HEK293T (cell line): ENCODE results near the gene CKLF.

Source experiments
- ARNT ChIP-seq: fragments of 450-650 bp; IDR thresholded peaks from 2 replicates; pipeline ENCODE4 v1.6.1; 2017; ENCODE audit warnings: mild to moderate bottlenecking
- BHLHE40 ChIP-seq: fragments of 450-650 bp; IDR thresholded peaks from 2 replicates; pipeline ENCODE4 v1.6.1; 2016; ENCODE audit warnings: mild to moderate bottlenecking, moderate library complexity, borderline replicate concordance
- CTBP1 ChIP-seq: fragments of 450-650 bp; IDR thresholded peaks from 2 replicates; pipeline ENCODE4 v1.6.1; 2016; ENCODE audit warnings: borderline replicate concordance
- ELF4 ChIP-seq: fragments of 450-650 bp; IDR thresholded peaks from 2 replicates; pipeline ENCODE4 v1.6.1; 2017; ENCODE audit warnings: antibody characterized with exemption
- FOXA1 ChIP-seq: fragments of 450-650 bp; IDR thresholded peaks from 2 replicates; pipeline ENCODE4 v1.6.1; 2016; ENCODE audit warnings: mild to moderate bottlenecking
- FOXK2 ChIP-seq: fragments of 450-650 bp; IDR thresholded peaks from 2 replicates; pipeline ENCODE4 v1.6.1; 2016; ENCODE audit warnings: mild to moderate bottlenecking
- FOXM1 ChIP-seq: fragments of 450-650 bp; IDR thresholded peaks from 2 replicates; pipeline ENCODE4 v1.6.1; 2017; ENCODE audit warnings: mild to moderate bottlenecking, borderline replicate concordance
- L3MBTL2 ChIP-seq: fragments of 450-650 bp; conservative IDR thresholded peaks from 2 replicates; pipeline ENCODE4 v1.6.1; 2016; ENCODE audit warnings: mild to moderate bottlenecking
- LEF1 ChIP-seq: fragments of 450-650 bp; IDR thresholded peaks from 2 replicates; pipeline ENCODE4 v1.6.1; 2017; ENCODE audit warnings: mild to moderate bottlenecking, borderline replicate concordance
- NFRKB ChIP-seq: fragments of 450-650 bp; IDR thresholded peaks from 2 replicates; pipeline ENCODE4 v1.6.1; 2016; ENCODE audit warnings: mild to moderate bottlenecking, moderate library complexity
- SP1 ChIP-seq: fragments of 450-650 bp; IDR thresholded peaks from 2 replicates; pipeline ENCODE4 v1.6.1; 2017
- SUZ12 ChIP-seq: fragments of 450-650 bp; IDR thresholded peaks from 2 replicates; pipeline ENCODE4 v1.6.1; 2016; ENCODE audit warnings: mild to moderate bottlenecking
- TARDBP ChIP-seq: fragments of 450-650 bp; IDR thresholded peaks from 2 replicates; pipeline ENCODE4 v1.6.1; 2016
- ZNF384 ChIP-seq: fragments of 450-650 bp; IDR thresholded peaks from 2 replicates; pipeline ENCODE4 v1.6.1; 2016

- TF ChIP-seq SP1 (no peak), SUZ12 (no peak), FOXM1 (no peak), FOXA1 (no peak), L3MBTL2 (no peak), TARDBP (no peak), BHLHE40 (no peak), CTBP1 (no peak), ELF4 (no peak), FOXK2 (no peak), ARNT (no peak), ZNF384 (no peak), LEF1 (no peak), NFRKB (no peak)
These were observed 60.0 kb downstream of the CKLF start for GRCh38 chr16:66612422-66612821.
